ENCODE data around the gene MPV17. TPM values are rescaled to one million over a fixed set of nuclear protein-coding genes. Genes with fewer than 3 reads are reported as not detected.

MPV17 gene
- total and polyA plus RNA-seq, 2 donors (not counting 1 experiment from before 2014, with no cell fraction given), result 103 to 137 TPM

GRCh38 chr2:27356382-27357181 is 33.7 kb upstream of the MPV17 start, which contains the start of gene GTF3C2:
TSS of gene GTF3C2 (minus strand) at chr2:27356764. CDS start at chr2:27343554, 13,210 bp downstream.
- Histone ChIP-seq H2AFZ (ENCODE audit: insufficient read depth, low read depth, low read length, poor library complexity, severe bottlenecking) (peak within 1 kb of the TSS; percentile 98), H4K20me1 (ENCODE audit: control insufficient read depth, insufficient read depth, low read length, poor library complexity, severe bottlenecking) (peaks cover 22% of the 10 kb centered on the region), H3K9ac (ENCODE audit: low read length) (peak within 1 kb of the TSS; percentile 78), H3K27ac (ENCODE audit: low read length in 2 of 2) (peak within 1 kb of the TSS; percentile 86 to 88), H3K4me3 (ENCODE audit: control extremely low read depth in 1 of 5, extremely low read depth in 1 of 5, insufficient read depth in 1 of 5, low read depth in 2 of 5, low read length in 4 of 5) (peak within 1 kb of the TSS; percentile 64 to 90 (median 82)), H3K79me2 (ENCODE audit: control insufficient read depth, insufficient read depth, low read length) (peaks cover 60% of the 10 kb centered on the region), H3K27me3 (replicated peaks in 1 of 4; ENCODE audit: control extremely low read depth in 1 of 4, control insufficient read depth in 3 of 4, insufficient read depth in 4 of 4, low read length in 3 of 4) (no peaks in the 10 kb centered on the region), H3K4me2 (replicated peaks; ENCODE audit: low read depth, low read length, poor library complexity, severe bottlenecking) (peak within 1 kb of the TSS; percentile 95), H3K36me3 (replicated peaks in 1 of 2; ENCODE audit: control extremely low read depth in 1 of 2, control insufficient read depth in 1 of 2, extremely low read depth in 1 of 2, insufficient read depth in 2 of 2, low read length in 1 of 2) (no peaks in the 10 kb centered on the region), H3K4me1 (ENCODE audit: control insufficient read depth in 2 of 2, insufficient read depth in 2 of 2, low read length in 2 of 2) (peaks cover 18 to 25% of the 10 kb centered on the region in 2 donors), H3K9me3 (ENCODE audit: control extremely low read depth in 1 of 3, control insufficient read depth in 2 of 3, insufficient read depth in 1 of 3, low read length in 2 of 3) (no peaks in the 10 kb centered on the region)
- Mint-ChIP-seq H3K4me3 (peak within 1 kb of the TSS; percentile 97), H3K9me3 (ENCODE audit: insufficient read depth) (no peaks in the 10 kb centered on the region), H3K27ac (peak within 1 kb of the TSS; percentile 99), H3K27me3 (no peaks in the 10 kb centered on the region), H3K4me1 (peaks cover 48% of the 10 kb centered on the region)
- ATAC-seq (ENCODE audit: low read depth) (peak; percentile 82), DNase-seq (peak; percentile 98)
- intact Hi-C loops (cut with micrococcal nuclease), result loop anchor here (1.0 to 5.0 kb wide), 9 partner anchors 14 to 1396 kb away; partner anchors contain the start of genes CAD, EIF2B4, MPV17 and NRBP1
- TF ChIP-seq, protein P1, sequence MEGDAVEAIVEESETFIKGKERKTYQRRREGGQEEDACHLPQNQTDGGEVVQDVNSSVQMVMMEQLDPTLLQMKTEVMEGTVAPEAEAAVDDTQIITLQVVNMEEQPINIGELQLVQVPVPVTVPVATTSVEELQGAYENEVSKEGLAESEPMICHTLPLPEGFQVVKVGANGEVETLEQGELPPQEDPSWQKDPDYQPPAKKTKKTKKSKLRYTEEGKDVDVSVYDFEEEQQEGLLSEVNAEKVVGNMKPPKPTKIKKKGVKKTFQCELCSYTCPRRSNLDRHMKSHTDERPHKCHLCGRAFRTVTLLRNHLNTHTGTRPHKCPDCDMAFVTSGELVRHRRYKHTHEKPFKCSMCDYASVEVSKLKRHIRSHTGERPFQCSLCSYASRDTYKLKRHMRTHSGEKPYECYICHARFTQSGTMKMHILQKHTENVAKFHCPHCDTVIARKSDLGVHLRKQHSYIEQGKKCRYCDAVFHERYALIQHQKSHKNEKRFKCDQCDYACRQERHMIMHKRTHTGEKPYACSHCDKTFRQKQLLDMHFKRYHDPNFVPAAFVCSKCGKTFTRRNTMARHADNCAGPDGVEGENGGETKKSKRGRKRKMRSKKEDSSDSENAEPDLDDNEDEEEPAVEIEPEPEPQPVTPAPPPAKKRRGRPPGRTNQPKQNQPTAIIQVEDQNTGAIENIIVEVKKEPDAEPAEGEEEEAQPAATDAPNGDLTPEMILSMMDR (IDR thresholded peaks at IDR 0.05), result no peak
- TF ChIP-seq EZH2 (IDR thresholded peaks at IDR 0.05; ENCODE audit: borderline replicate concordance, insufficient read depth, low read depth, low read length, poor library complexity, severe bottlenecking), result no peak
- CTCF ChIA-PET, result interaction anchor here (1.0 to 2.0 kb wide), 5 partner anchors 12 to 71 kb away, joined by 3 to 14 read pairs (median 4); partner anchors contain the start of genes EIF2B4, PPM1G and SNX17
- POLR2A ChIA-PET, result interaction anchor here (0.6 to 2.9 kb wide), 4 partner anchors 14 to 144 kb away, joined by 4 to 34 read pairs (median 7); partner anchors contain the start of genes ATRAID, EIF2B4, MPV17 and SLC5A6
- WGBS (ENCODE audit: insufficient coverage), result under 1% methylated on average over 66 of the region's 67 CpGs

Data from B cell (primary cell).